Amniotic stem cell (primary cell): ENCODE data around the gene SLC47A1.

Experiments
- DNase-seq: peaks from one replicate; lab custom pipeline; 2025; lab: John Stamatoyannopoulos, UW

The SLC47A1 gene

DNA sequence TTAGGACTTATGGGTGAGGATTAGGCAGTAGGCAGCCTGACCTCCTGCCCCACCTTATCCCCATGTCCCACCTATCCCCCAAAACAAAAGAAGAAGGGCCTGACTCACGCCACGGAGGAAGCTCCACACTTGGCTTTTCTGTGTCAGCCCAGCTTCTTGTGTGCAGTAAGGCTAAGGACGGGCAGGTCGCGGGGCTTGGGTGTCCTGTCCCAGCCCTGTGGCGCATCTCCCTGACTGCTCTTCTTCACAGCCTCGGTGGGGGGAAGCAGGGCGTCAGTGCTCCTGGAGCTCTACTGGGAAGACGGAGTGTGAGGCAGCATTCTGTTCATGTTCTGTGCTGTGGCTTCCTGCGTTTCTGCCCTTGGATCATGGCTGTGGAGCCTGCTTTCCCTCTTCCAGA is 80.3 kb downstream of the SLC47A1 start:
- no peak for DNase-seq

DNA sequence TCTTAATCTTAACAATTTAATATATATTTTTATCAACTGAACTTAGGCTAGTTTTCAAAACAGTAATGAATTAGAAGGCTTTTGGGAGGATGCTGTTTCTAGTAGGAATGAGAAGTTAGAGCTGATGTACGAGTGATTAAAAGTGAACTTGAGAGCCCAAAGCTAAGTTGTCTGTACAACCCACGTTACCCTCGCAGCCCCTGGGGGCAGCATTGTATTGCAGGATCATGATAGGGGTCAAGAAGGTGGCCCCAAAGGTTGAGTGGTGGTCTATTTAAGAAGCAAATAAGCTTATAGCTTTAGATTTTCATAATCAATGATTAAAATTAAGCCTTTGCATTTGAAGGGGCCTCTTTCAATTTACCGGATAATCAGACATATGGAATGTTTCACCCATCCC is 81.2 kb downstream of the SLC47A1 start:
- DNase-seq: no peak

DNA sequence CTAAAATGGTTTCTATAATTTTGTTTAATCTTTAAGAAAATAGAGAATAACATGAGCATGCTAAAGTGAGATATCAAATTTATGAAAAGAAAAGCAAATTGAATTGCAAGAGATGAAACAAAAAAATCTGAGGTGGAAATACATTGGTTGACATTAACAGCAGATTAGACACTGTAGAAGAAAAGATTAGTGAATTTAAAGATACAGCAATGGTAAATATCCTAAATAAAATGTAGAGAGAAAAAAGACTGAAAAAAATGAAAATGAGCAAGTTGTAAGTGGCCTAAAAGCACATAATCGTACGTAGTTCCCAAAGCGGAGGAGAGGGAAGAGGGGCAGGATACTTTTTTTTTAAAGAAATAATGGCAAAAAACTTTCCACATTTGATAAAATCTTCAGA is 84.4 kb downstream of the SLC47A1 start:
- no peak for DNase-seq

DNA sequence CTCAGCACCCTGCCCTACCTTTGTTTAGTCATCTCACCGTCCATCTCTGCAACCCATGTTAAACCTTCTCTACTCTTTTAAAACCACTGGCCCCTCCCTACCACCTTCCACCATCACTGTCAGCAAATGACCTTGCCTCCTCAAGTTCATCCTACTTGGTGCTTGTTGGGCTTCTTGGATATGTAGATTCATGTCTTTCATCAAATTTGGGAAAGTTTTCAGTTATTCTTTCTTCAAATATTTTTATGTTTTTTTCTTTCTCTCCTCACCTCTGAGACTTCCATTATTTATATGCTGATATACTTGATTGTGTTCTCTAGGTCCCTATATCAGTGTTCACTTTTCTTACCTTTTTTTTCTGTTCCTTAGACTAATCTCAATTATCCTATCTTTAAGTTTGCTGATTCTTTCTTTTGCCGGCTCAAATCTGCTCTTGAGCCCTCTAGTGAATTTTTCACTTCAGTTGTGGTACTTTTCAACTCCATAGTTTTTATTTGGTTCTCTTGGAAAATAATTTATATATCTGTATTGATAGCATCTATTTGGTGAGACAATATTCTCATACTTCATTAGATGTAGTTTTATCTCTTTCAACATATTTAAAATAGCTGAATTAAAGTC is 86.2 kb downstream of the SLC47A1 start:
- DNase-seq: no peak

DNA sequence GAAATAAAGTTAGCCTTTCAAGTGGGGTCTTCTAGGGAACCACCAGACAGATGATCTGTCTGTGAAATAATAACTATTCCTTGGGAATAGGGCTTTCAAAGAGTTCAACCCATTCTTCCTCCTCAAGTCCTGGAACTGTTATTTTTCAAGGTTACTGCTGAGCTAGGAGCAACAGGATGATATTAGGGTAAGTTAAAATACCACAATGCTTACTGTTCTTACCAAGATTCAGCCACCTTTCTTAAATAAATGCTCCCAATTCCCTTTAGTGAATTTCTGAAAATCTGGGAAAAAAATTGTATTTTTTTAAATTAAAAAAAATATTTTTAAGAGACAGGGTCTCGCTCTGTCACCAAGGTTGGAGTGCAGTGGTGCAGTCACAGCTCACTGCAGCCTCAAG is 88.0 kb downstream of the SLC47A1 start:
- no peak for DNase-seq

DNA sequence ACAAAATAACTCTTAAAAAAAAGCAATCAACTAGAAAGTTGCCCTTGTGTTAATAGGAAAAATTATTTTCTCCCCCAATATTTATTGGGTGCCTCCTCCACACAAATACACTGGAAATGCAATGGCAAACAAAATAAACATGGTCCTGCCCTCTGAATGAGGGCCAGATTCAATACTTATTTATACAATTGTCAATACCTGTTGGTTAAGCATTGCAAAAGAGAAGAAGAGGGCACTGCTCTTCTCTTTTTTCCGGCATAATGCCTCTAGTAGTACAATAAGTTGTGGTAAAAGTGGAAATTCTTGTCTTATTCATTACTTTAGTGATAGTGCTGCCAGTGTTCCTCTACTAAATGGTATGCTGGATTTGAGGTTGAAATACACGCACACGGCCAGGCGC is 92.4 kb downstream of the SLC47A1 start:
- DNase-seq: no peak
